Measurements from ENCODE around the gene ADORA1. TPM values are rescaled to one million over a fixed set of nuclear protein-coding genes. Genes with fewer than 3 reads are reported as not detected.

Gene ADORA1
- total RNA-seq, 2 experiments from 2014 or later = not detected

DNA sequence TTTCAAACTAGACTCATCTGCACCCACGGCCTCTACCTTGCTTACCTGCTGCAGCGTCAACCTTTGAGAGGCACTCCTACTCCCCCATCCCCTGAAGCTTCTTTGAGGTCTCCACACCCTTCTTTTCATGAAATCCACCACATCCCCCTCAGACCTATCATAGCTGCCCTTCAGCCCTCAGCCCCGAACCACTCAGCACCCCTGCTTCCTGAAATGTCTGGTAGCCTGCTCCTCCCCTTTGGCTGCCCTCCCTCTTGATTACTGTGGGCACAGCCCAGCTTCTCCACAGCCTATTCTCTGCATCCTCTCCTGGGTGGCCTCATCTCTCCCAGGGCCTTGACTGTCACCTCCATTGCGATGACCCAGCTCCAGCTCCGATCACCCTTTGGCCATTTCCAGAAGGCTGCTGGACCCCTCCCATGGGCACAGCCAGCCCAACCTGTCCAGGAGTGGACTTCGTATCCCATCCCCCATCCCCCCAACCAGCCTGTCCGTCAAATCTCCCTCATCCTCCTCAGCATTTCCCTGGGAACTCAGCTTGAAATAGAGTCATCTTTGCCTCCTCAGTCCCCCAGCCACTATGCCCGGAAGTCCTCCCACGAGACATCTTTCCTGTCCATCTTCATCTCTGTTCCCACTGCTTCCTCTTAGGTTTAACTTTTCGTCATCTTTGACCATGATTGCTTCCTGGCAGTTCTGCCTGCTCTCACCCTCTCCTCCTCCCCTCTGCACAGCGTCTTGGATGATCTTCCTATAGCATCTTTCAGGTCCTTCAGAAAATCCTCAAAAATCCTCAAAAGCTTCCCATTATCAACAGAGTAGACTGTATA, 6.1 kb upstream of the ADORA1 start:
- ChIA-PET CTCF (ENCODE audit: unreplicated experiment) (no interaction called here), POLR2A (no interaction called here)
- no peaks in the 10 kb centered on the region for H3K9me2 ChIP-seq (ENCODE audit: insufficient read depth, low read length)
- H3K79me2 ChIP-seq (ENCODE audit: insufficient read depth, low read depth, low read length) = no peaks in the 10 kb centered on the region
- H3K4me3 ChIP-seq (ENCODE audit: low read depth, low read length, poor library complexity, severe bottlenecking) = no peak overlapping the region
- H3K4me2 ChIP-seq (ENCODE audit: low read length) = no peak overlapping the region
- H2AFZ ChIP-seq (ENCODE audit: low read length) = no peak overlapping the region
- BruUV-seq (replicated peaks) = no TSS peak
- intact Hi-C loops (cut with micrococcal nuclease; ENCODE audit: unreplicated experiment) = no loop called here
- no peaks in the 10 kb centered on the region for H3K36me3 ChIP-seq (ENCODE audit: insufficient read depth, low read length)
- no peaks in the 10 kb centered on the region for H4K20me1 ChIP-seq (ENCODE audit: insufficient read depth, low read length)
- no peaks in the 10 kb centered on the region for H3K4me1 ChIP-seq (ENCODE audit: insufficient read depth, low read length, poor library complexity, severe bottlenecking)
- TF ChIP-seq EZH2phosphoT487 (IDR thresholded peaks at IDR 0.05; ENCODE audit: borderline replicate concordance, low read depth, low read length) = no peak
- TF ChIP-seq, protein P1, sequence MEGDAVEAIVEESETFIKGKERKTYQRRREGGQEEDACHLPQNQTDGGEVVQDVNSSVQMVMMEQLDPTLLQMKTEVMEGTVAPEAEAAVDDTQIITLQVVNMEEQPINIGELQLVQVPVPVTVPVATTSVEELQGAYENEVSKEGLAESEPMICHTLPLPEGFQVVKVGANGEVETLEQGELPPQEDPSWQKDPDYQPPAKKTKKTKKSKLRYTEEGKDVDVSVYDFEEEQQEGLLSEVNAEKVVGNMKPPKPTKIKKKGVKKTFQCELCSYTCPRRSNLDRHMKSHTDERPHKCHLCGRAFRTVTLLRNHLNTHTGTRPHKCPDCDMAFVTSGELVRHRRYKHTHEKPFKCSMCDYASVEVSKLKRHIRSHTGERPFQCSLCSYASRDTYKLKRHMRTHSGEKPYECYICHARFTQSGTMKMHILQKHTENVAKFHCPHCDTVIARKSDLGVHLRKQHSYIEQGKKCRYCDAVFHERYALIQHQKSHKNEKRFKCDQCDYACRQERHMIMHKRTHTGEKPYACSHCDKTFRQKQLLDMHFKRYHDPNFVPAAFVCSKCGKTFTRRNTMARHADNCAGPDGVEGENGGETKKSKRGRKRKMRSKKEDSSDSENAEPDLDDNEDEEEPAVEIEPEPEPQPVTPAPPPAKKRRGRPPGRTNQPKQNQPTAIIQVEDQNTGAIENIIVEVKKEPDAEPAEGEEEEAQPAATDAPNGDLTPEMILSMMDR (conservative IDR thresholded peaks at IDR 0.05; ENCODE audit: low read length) = no peak
- no peaks in the 10 kb centered on the region for H3K9me3 ChIP-seq (ENCODE audit: low read length)
- no peak overlapping the region for H3K27ac ChIP-seq (ENCODE audit: low read depth, low read length, poor library complexity, severe bottlenecking)
- no peak for DNase-seq (ENCODE audit: low spot score)

DNA sequence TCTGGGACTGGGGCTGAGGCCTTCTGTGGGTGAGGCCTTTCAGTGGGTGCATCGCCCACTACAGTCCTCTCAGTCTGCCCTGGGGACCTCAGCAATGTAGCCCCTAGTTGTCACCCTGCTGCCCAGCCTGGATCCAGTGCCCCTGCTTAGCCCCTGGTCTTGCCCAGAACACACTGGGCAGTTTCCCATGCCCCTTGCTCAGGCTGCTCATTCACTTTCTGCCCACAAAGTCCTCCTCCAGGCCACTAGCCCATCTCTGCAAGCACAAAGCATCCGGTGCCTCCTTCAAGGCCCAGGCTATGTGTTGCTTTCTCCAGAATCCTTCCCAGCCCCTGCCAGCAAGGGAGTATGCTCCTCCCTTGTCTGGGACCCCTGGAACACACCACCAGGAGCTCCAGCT, 5.4 kb upstream of the ADORA1 start:
- no peak for DNase-seq (ENCODE audit: low spot score)
- H3K79me2 ChIP-seq (ENCODE audit: insufficient read depth, low read depth, low read length) = no peaks in the 10 kb centered on the region
- no peak overlapping the region for H3K4me2 ChIP-seq (ENCODE audit: low read length)
- no peak overlapping the region for H3K27ac ChIP-seq (ENCODE audit: low read depth, low read length, poor library complexity, severe bottlenecking)
- no peaks in the 10 kb centered on the region for H3K9me3 ChIP-seq (ENCODE audit: low read length)
- H2AFZ ChIP-seq (ENCODE audit: low read length) = no peak overlapping the region
- H3K36me3 ChIP-seq (ENCODE audit: insufficient read depth, low read length) = no peaks in the 10 kb centered on the region
- CTCF ChIA-PET (ENCODE audit: unreplicated experiment) = no interaction called here
- no peaks in the 10 kb centered on the region for H4K20me1 ChIP-seq (ENCODE audit: insufficient read depth, low read length)
- BruUV-seq (replicated peaks) = no TSS peak
- POLR2A ChIA-PET = no interaction called here
- intact Hi-C loops (cut with micrococcal nuclease; ENCODE audit: unreplicated experiment) = no loop called here
- H3K4me3 ChIP-seq (ENCODE audit: low read depth, low read length, poor library complexity, severe bottlenecking) = no peak overlapping the region
- no peaks in the 10 kb centered on the region for H3K4me1 ChIP-seq (ENCODE audit: insufficient read depth, low read length, poor library complexity, severe bottlenecking)
- H3K9me2 ChIP-seq (ENCODE audit: insufficient read depth, low read length) = no peaks in the 10 kb centered on the region
- TF ChIP-seq, protein P1 (conservative IDR thresholded peaks at IDR 0.05; ENCODE audit: low read length) = no peak
- no peak for TF ChIP-seq EZH2phosphoT487 (IDR thresholded peaks at IDR 0.05; ENCODE audit: borderline replicate concordance, low read depth, low read length)

DNA sequence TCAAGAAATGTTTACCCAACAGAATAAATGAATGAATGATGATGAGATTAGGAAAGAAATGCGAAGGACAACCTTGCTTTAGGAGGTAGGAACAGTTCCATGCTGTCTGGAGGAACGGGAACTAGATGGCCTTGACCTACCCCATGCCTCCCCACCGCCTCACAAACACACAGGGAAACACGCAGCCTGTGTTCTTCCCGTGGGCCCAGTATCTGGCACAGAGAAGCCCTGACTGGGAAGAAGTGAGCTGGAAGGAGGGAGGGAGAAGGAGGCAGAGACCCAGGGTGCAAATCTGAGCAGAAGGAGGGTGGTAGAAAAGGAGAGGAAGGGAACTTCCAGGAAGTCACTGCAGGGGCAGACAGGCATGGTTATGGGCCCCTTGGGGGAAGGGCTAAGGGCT, 3.5 kb upstream of the ADORA1 start:
- H3K4me1 ChIP-seq (ENCODE audit: insufficient read depth, low read length, poor library complexity, severe bottlenecking) = no peaks in the 10 kb centered on the region
- POLR2A ChIA-PET = no interaction called here
- DNase-seq (ENCODE audit: low spot score) = no peak
- no peaks in the 10 kb centered on the region for H3K36me3 ChIP-seq (ENCODE audit: insufficient read depth, low read length)
- H3K4me3 ChIP-seq (ENCODE audit: low read depth, low read length, poor library complexity, severe bottlenecking) = no peak overlapping the region
- no TSS peak for BruUV-seq (replicated peaks)
- H3K4me2 ChIP-seq (ENCODE audit: low read length) = no peak overlapping the region
- no peak overlapping the region for H3K27ac ChIP-seq (ENCODE audit: low read depth, low read length, poor library complexity, severe bottlenecking)
- no peaks in the 10 kb centered on the region for H4K20me1 ChIP-seq (ENCODE audit: insufficient read depth, low read length)
- TF ChIP-seq EZH2phosphoT487 (IDR thresholded peaks at IDR 0.05; ENCODE audit: borderline replicate concordance, low read depth, low read length) = no peak
- TF ChIP-seq, protein P1 (conservative IDR thresholded peaks at IDR 0.05; ENCODE audit: low read length) = no peak
- H2AFZ ChIP-seq (ENCODE audit: low read length) = no peak overlapping the region
- H3K9me3 ChIP-seq (ENCODE audit: low read length) = no peaks in the 10 kb centered on the region
- no peaks in the 10 kb centered on the region for H3K79me2 ChIP-seq (ENCODE audit: insufficient read depth, low read depth, low read length)
- no peaks in the 10 kb centered on the region for H3K9me2 ChIP-seq (ENCODE audit: insufficient read depth, low read length)
- CTCF ChIA-PET (ENCODE audit: unreplicated experiment) = no interaction called here
- intact Hi-C loops (cut with micrococcal nuclease; ENCODE audit: unreplicated experiment) = no loop called here
